ENCODE measurements around the gene DCLK3.

DCLK3 gene

GRCh38 chr3:36709826-36710365 lies 54.5 kb downstream of the DCLK3 start:
- DNase-seq (ENCODE audit: low read depth in 4 of 4, low spot score in 1 of 4) = no peak

- DNase-seq (ENCODE audit: low read depth in 4 of 4, low spot score in 1 of 4) = no peak
Measured at GRCh38 chr3:36709281-36709680, 55.1 kb downstream of the DCLK3 start.

- no peak for DNase-seq (ENCODE audit: low read depth in 4 of 4, low spot score in 1 of 4)
Measured at GRCh38 chr3:36707623-36708409, 56.5 kb downstream of the DCLK3 start.

GRCh38 chr3:36705015-36705414 lies 59.3 kb downstream of the DCLK3 start:
- no peak for DNase-seq (ENCODE audit: low read depth in 4 of 4, low spot score in 1 of 4)

GRCh38 chr3:36704280-36704679 lies 60.1 kb downstream of the DCLK3 start:
- no peak for DNase-seq (ENCODE audit: low read depth in 4 of 4, low spot score in 1 of 4)

GRCh38 chr3:36701249-36701572 lies 63.1 kb downstream of the DCLK3 start:
- DNase-seq (ENCODE audit: low read depth in 4 of 4, low spot score in 1 of 4) = no peak

GRCh38 chr3:36700537-36701248 lies 63.7 kb downstream of the DCLK3 start:
- peak in 3 of 4 experiments; percentile 1 to 25 (median 5) for DNase-seq (ENCODE audit: low read depth in 4 of 4, low spot score in 1 of 4)

GRCh38 chr3:36698314-36698713 lies 66.0 kb downstream of the DCLK3 start:
- no peak for DNase-seq (ENCODE audit: low read depth in 4 of 4, low spot score in 1 of 4)

- DNase-seq (ENCODE audit: low read depth in 4 of 4, low spot score in 1 of 4) = no peak
Measured at GRCh38 chr3:36697229-36698001, 66.9 kb downstream of the DCLK3 start.

GRCh38 chr3:36696799-36697198 lies 67.6 kb downstream of the DCLK3 start:
- DNase-seq (ENCODE audit: low read depth in 4 of 4, low spot score in 1 of 4) = no peak

- no peak for DNase-seq (ENCODE audit: low read depth in 4 of 4, low spot score in 1 of 4)
Measured at GRCh38 chr3:36695769-36696137, 68.6 kb downstream of the DCLK3 start.

- DNase-seq (ENCODE audit: low read depth in 4 of 4, low spot score in 1 of 4) = no peak
Measured at GRCh38 chr3:36695113-36695768, 69.1 kb downstream of the DCLK3 start.

- DNase-seq (ENCODE audit: low read depth in 4 of 4, low spot score in 1 of 4) = no peak
Measured at GRCh38 chr3:36693670-36694069, 70.7 kb downstream of the DCLK3 start.

- DNase-seq (ENCODE audit: low read depth in 4 of 4, low spot score in 1 of 4) = no peak
Measured at GRCh38 chr3:36689560-36689959, 74.8 kb downstream of the DCLK3 start.

- no peak for DNase-seq (ENCODE audit: low read depth in 4 of 4, low spot score in 1 of 4)
Measured at GRCh38 chr3:36688815-36689214, 75.5 kb downstream of the DCLK3 start.

- DNase-seq (ENCODE audit: low read depth in 4 of 4, low spot score in 1 of 4) = no peak
Measured at GRCh38 chr3:36686516-36686915, 77.8 kb downstream of the DCLK3 start.

- no peak for DNase-seq (ENCODE audit: low read depth in 4 of 4, low spot score in 1 of 4)
Measured at GRCh38 chr3:36681867-36682266, 82.5 kb downstream of the DCLK3 start.

- no peak for DNase-seq (ENCODE audit: low read depth in 4 of 4, low spot score in 1 of 4)
Measured at GRCh38 chr3:36680952-36681351, 83.4 kb downstream of the DCLK3 start.

GRCh38 chr3:36679384-36680200 lies 84.8 kb downstream of the DCLK3 start:
- no peak for DNase-seq (ENCODE audit: low read depth in 4 of 4, low spot score in 1 of 4)

GRCh38 chr3:36678216-36679013 lies 85.9 kb downstream of the DCLK3 start:
- DNase-seq (ENCODE audit: low read depth in 4 of 4, low spot score in 1 of 4) = no peak

All from stimulated activated CD4-positive, alpha-beta T cell treated with anti-CD3 and anti-CD28 coated beads, Interleukin-1b, Interleukin-23, amount 100 ng/mL, for 24 hours (primary cell).